ENCODE measurements around the gene SPRTN. TPM values are rescaled to one million over a fixed set of nuclear protein-coding genes. Genes with fewer than 3 reads are reported as not detected.

SPRTN gene
- total RNA-seq, 2 experiments from 2014 or later, result 7.4 to 11.0 TPM

- H3K4me3 Mint-ChIP-seq, result no peak overlapping the region
- CTCF ChIA-PET, result no interaction called here
- POLR2A ChIA-PET, result no interaction called here
- H3K9me3 Mint-ChIP-seq, result no peaks in the 10 kb centered on the region
- H3K4me1 Mint-ChIP-seq (ENCODE audit: low read depth), result no peaks in the 10 kb centered on the region
- no peak overlapping the region for H3K27ac Mint-ChIP-seq
- intact Hi-C loops (cut with micrococcal nuclease), result no loop called here
- H3K36me3 Mint-ChIP-seq, result no peaks in the 10 kb centered on the region
- DNase-seq, result no peak
- H3K27me3 Mint-ChIP-seq, result no peaks in the 10 kb centered on the region
Measured at GRCh38 chr1:231322880-231323530, 15.1 kb upstream of the SPRTN start.

GRCh38 chr1:231324660-231325059 lies 13.4 kb upstream of the SPRTN start:
- ChIA-PET POLR2A (no interaction called here), CTCF (interaction anchor here (0.9 to 1.5 kb wide), 2 partner anchors 9 to 278 kb away, joined by 3 to 8 read pairs; no protein-coding TSS in a partner anchor)
- DNase-seq, result no peak
- intact Hi-C loops (cut with micrococcal nuclease), result no loop called here
- Mint-ChIP-seq H3K4me1 (ENCODE audit: low read depth) (peaks cover 3% of the 10 kb centered on the region), H3K36me3 (no peaks in the 10 kb centered on the region), H3K27ac (no peak overlapping the region), H3K9me3 (no peaks in the 10 kb centered on the region), H3K4me3 (no peak overlapping the region), H3K27me3 (no peaks in the 10 kb centered on the region)

- no peak for DNase-seq
- H3K36me3 Mint-ChIP-seq, result no peaks in the 10 kb centered on the region
- no peaks in the 10 kb centered on the region for H3K27me3 Mint-ChIP-seq
- H3K4me1 Mint-ChIP-seq (ENCODE audit: low read depth), result peaks cover 3% of the 10 kb centered on the region
- H3K4me3 Mint-ChIP-seq, result no peak overlapping the region
- CTCF ChIA-PET, result no interaction called here
- POLR2A ChIA-PET, result no interaction called here
- no peak overlapping the region for H3K27ac Mint-ChIP-seq
- H3K9me3 Mint-ChIP-seq, result no peaks in the 10 kb centered on the region
- intact Hi-C loops (cut with micrococcal nuclease), result no loop called here
Measured at GRCh38 chr1:231326248-231326647, 11.8 kb upstream of the SPRTN start.

GRCh38 chr1:231327617-231328016 lies 10.5 kb upstream of the SPRTN start:
- no peak for DNase-seq
- POLR2A ChIA-PET, result no interaction called here
- peaks cover 11% of the 10 kb centered on the region for H3K4me1 Mint-ChIP-seq (ENCODE audit: low read depth)
- intact Hi-C loops (cut with micrococcal nuclease), result no loop called here
- CTCF ChIA-PET, result no interaction called here
- H3K9me3 Mint-ChIP-seq, result no peaks in the 10 kb centered on the region
- no peaks in the 10 kb centered on the region for H3K27me3 Mint-ChIP-seq
- H3K36me3 Mint-ChIP-seq, result peaks cover under 1% of the 10 kb centered on the region
- no peak overlapping the region for H3K4me3 Mint-ChIP-seq
- H3K27ac Mint-ChIP-seq, result no peak overlapping the region

- Mint-ChIP-seq H3K27ac (no peak overlapping the region), H3K36me3 (peaks cover 5% of the 10 kb centered on the region), H3K4me3 (no peak overlapping the region), H3K9me3 (no peaks in the 10 kb centered on the region), H3K4me1 (ENCODE audit: low read depth) (peaks cover 28% of the 10 kb centered on the region), H3K27me3 (no peaks in the 10 kb centered on the region)
- ChIA-PET CTCF (no interaction called here), POLR2A (no interaction called here)
- no peak for DNase-seq
- intact Hi-C loops (cut with micrococcal nuclease), result no loop called here
Measured at GRCh38 chr1:231329483-231329882, 8.6 kb upstream of the SPRTN start.

GRCh38 chr1:231332761-231333160 lies 5.3 kb upstream of the SPRTN start:
- Mint-ChIP-seq H3K36me3 (peaks cover 20% of the 10 kb centered on the region), H3K4me1 (ENCODE audit: low read depth) (peaks cover 53% of the 10 kb centered on the region)
- POLR2A ChIA-PET, result no interaction called here

GRCh38 chr1:231334079-231334666 lies 3.9 kb upstream of the SPRTN start:
- H3K36me3 Mint-ChIP-seq, result peaks cover 21% of the 10 kb centered on the region
- peaks cover 2% of the 10 kb centered on the region for H3K9me3 Mint-ChIP-seq
- intact Hi-C loops (cut with micrococcal nuclease), result loop anchor here (2.0 kb wide), 1 partner anchor 89 kb away; the partner anchor contains the start of gene EGLN1
- POLR2A ChIA-PET, result no interaction called here
- CTCF ChIA-PET, result interaction anchor here (0.6 to 2.4 kb wide), 6 partner anchors 11 to 274 kb away, joined by 3 to 7 read pairs (median 4); no protein-coding TSS in a partner anchor
- H3K27me3 Mint-ChIP-seq, result peaks cover 3% of the 10 kb centered on the region
- H3K4me1 Mint-ChIP-seq (ENCODE audit: low read depth), result peaks cover 54% of the 10 kb centered on the region
- DNase-seq, result no peak
- no peak overlapping the region for H3K27ac Mint-ChIP-seq
- H3K4me3 Mint-ChIP-seq, result peak overlapping the region; percentile 21

More at GRCh38 chr1:231332761-231333160, 5.3 kb upstream of the SPRTN start:
- intact Hi-C loops (cut with micrococcal nuclease), result no loop called here
- Mint-ChIP-seq H3K9me3 (peaks cover 1% of the 10 kb centered on the region), H3K4me3 (no peak overlapping the region), H3K27ac (no peak overlapping the region), H3K27me3 (peaks cover 2% of the 10 kb centered on the region)
- DNase-seq, result no peak
- CTCF ChIA-PET, result interaction anchor here (1.2 kb wide), 2 partner anchors 17 to 262 kb away, joined by 3 read pairs; no protein-coding TSS in a partner anchor

GRCh38 chr1:231334952-231335351 lies 3.1 kb upstream of the SPRTN start:
- Mint-ChIP-seq H3K9me3 (peaks cover 2% of the 10 kb centered on the region), H3K4me3 (peak overlapping the region; percentile 45), H3K4me1 (ENCODE audit: low read depth) (peaks cover 56% of the 10 kb centered on the region), H3K27me3 (peaks cover 3% of the 10 kb centered on the region), H3K27ac (no peak overlapping the region), H3K36me3 (peaks cover 22% of the 10 kb centered on the region)
- ChIA-PET CTCF (interaction anchor here (0.6 to 2.4 kb wide), 4 partner anchors 10 to 22 kb away, joined by 3 to 7 read pairs (median 6); no protein-coding TSS in a partner anchor), POLR2A (no interaction called here)
- DNase-seq, result no peak
- intact Hi-C loops (cut with micrococcal nuclease), result loop anchor here (2.0 to 5.0 kb wide), 2 partner anchors 63 to 88 kb away; partner anchors contain the start of gene EGLN1

GRCh38 chr1:231335663-231336602 lies 2.2 kb upstream of the SPRTN start:
- Mint-ChIP-seq H3K27ac (peak overlapping the region; percentile 60), H3K36me3 (peaks cover 22% of the 10 kb centered on the region), H3K9me3 (peaks cover 2% of the 10 kb centered on the region), H3K4me3 (peak overlapping the region; percentile 100), H3K4me1 (ENCODE audit: low read depth) (peaks cover 62% of the 10 kb centered on the region), H3K27me3 (peaks cover 3% of the 10 kb centered on the region)
- DNase-seq, result peak; percentile 17
- CTCF ChIA-PET, result interaction anchor here (2.2 to 2.4 kb wide), 2 partner anchors 9 to 21 kb away, joined by 5 to 7 read pairs; no protein-coding TSS in a partner anchor
- intact Hi-C loops (cut with micrococcal nuclease), result loop anchor here (2.0 to 5.0 kb wide), 2 partner anchors 64 to 87 kb away; partner anchors contain the start of gene EGLN1
- POLR2A ChIA-PET, result no interaction called here

GRCh38 chr1:231337043-231337471 lies 1.0 kb upstream of the SPRTN start:
- Mint-ChIP-seq H3K4me3 (peak overlapping the region; percentile 100), H3K9me3 (peaks cover 2% of the 10 kb centered on the region), H3K4me1 (ENCODE audit: low read depth) (peaks cover 57% of the 10 kb centered on the region), H3K27me3 (peaks cover 3% of the 10 kb centered on the region), H3K27ac (peak overlapping the region; percentile 98), H3K36me3 (peaks cover 25% of the 10 kb centered on the region)
- intact Hi-C loops (cut with micrococcal nuclease), result loop anchor here (1.0 to 5.0 kb wide), 4 partner anchors 65 to 359 kb away; partner anchors contain the start of genes GNPAT, TSNAX and TTC13
- no peak for DNase-seq
- POLR2A ChIA-PET, result interaction anchor here (0.6 to 1.4 kb wide), 3 partner anchors 84 to 459 kb away, joined by 3 to 9 read pairs (median 4); partner anchors contain the start of gene EGLN1
- CTCF ChIA-PET, result interaction anchor here (0.7 to 2.2 kb wide), 7 partner anchors 12 to 269 kb away, joined by 3 to 9 read pairs (median 4); partner anchors contain the start of genes EGLN1 and GNPAT

GRCh38 chr1:231337472-231338269 lies 422 bp upstream of the SPRTN start, which contains the start of gene EXOC8:
EXOC8 (minus strand) TSS chr1:231337852; CDS start chr1:231337745, 107 bp downstream.
- intact Hi-C loops (cut with micrococcal nuclease), result loop anchor here (1.0 to 5.0 kb wide), 4 partner anchors 65 to 359 kb away; partner anchors contain the start of genes GNPAT, TSNAX and TTC13
- Mint-ChIP-seq H3K27ac (peak within 1 kb of the TSS; percentile 98), H3K9me3 (peaks cover 2% of the 10 kb centered on the region), H3K27me3 (peaks cover 3% of the 10 kb centered on the region), H3K36me3 (peaks cover 25% of the 10 kb centered on the region), H3K4me3 (peak within 1 kb of the TSS; percentile 100), H3K4me1 (ENCODE audit: low read depth) (peaks cover 54% of the 10 kb centered on the region)
- ChIA-PET CTCF (interaction anchor here (0.7 to 2.2 kb wide), 13 partner anchors 11 to 288 kb away, joined by 3 to 9 read pairs (median 4); partner anchors contain the start of genes EGLN1 and GNPAT), POLR2A (interaction anchor here (0.6 to 1.5 kb wide), 7 partner anchors 17 to 458 kb away, joined by 3 to 9 read pairs (median 3); partner anchors contain the start of genes EGLN1 and TSNAX)
- DNase-seq, result peak; percentile 98
